Right lobe of liver (tissue), 6 donors: Measurements from ENCODE around the gene AGBL3. TPM values are rescaled to one million over a fixed set of nuclear protein-coding genes. Genes with fewer than 3 reads are reported as not detected.
A peak's percentile ranks its signal among the peaks of the same experiment; 100 is the strongest.

Experiments
- ATAC-seq, 4 donors: fragments of 200-7000 bp; cut with Tn5 transposase; one replicate each; pipeline ENCODE4 v1.9.1; 2020; ENCODE audit warnings: mild to moderate bottlenecking in 4 of 4, moderate library complexity in 4 of 4
- DNase-seq, 3 donors: peaks; one replicate each; pipeline ENCODE4 v3.0.0-alpha.2; 2020
- H3K27ac ChIP-seq, 3 donors: fragments of 200-600 bp; one replicate each; pipeline ENCODE4 v1.8.0; 2022
- H3K27me3 ChIP-seq, 2 donors: fragments of 200-600 bp; one replicate each; pipeline ENCODE4 v1.8.0; 2022
- H3K36me3 ChIP-seq, 4 donors: fragments of 200-600 bp; sonication (generic) in 1 of 4; one replicate each; pipeline versions ENCODE4 v1.5.1 to v1.8.0; 2017 to 2022; ENCODE audit warnings: control low read depth in 1 of 4
- H3K4me1 ChIP-seq, 4 donors: fragments of 200-600 bp; sonication (generic) in 1 of 4; one replicate each; pipeline versions ENCODE4 v1.5.1 to v1.8.0; 2017 to 2022; ENCODE audit warnings: control low read depth in 1 of 4
- H3K4me3 ChIP-seq, 3 donors: fragments of 200-600 bp; one replicate each; pipeline ENCODE4 v1.8.0; 2022
- H3K9me3 ChIP-seq, 4 donors: fragments of 200-600 bp; sonication (generic) in 1 of 4; one replicate each; pipeline versions ENCODE4 v1.5.1 to v1.8.0; 2017 to 2022; ENCODE audit warnings: control low read depth in 1 of 4
- POLR2A ChIP-seq: fragments of 450-650 bp; IDR thresholded peaks from one replicate; pipeline ENCODE4 v1.6.1; 2017; ENCODE audit warnings: antibody characterized with exemption, mild to moderate bottlenecking
- WGBS: methylation state at CpG from one replicate; pipeline ENCODE4 v1.1.6; 2018; ENCODE audit warnings: low coverage, low lambda C conversion rate; ENCODE audit not compliant: insufficient coverage; ENCODE audit errors: missing lambda C conversion rate; 5-methylcytosine and 5-hydroxymethylcytosine counted together
- intact Hi-C, 2 donors: fragments of 100-400 bp; cut with DNase I; formaldehyde crosslinking; loops; one replicate each; pipeline versions ENCODE4 v1.11.2 to v1.14.1; 2022
- total RNA-seq, 6 experiments: library from RNA; depleted of rRNA in 2 of 6; stranded (reverse); fragments of >200 nt in 2 of 6; fragmentation: NEBNext Ultra II Directional in 3 of 6; extraction: Animal tissue kit (Norgen Biotek cat#: 25700) in 3 of 6; gene quantifications; one replicate each; pipeline versions ENCODE4 v1.1.0 to v1.2.4, GENCODE V29; 2016 to 2023
- TF ChIP-seq, protein P1 (sequence below), 4 donors: fragments of 200-600 bp in 3 of 4; fragments of 450-650 bp in 1 of 4; IDR thresholded peaks; one replicate each; pipeline versions ENCODE4 v1.5.1 to v1.8.0; 2016 to 2022; ENCODE audit warnings: antibody characterized with exemption in 4 of 4, mild to moderate bottlenecking in 2 of 4
- donor health status: DM: no; HTN: yes; CAD: no.
- donor health status: DM: no; HTN: no; CAD: no.
- donor health status: DM: no; HTN: no; CAD: no.
- donor health status: DM: no; HTN: yes; CAD: no.
- donor health status: DM: no; HTN: yes; CAD: no.

The AGBL3 gene
- total RNA-seq, 6 experiments from 2014 or later = 1.2 to 3.5 (median 2.2) TPM

DNA sequence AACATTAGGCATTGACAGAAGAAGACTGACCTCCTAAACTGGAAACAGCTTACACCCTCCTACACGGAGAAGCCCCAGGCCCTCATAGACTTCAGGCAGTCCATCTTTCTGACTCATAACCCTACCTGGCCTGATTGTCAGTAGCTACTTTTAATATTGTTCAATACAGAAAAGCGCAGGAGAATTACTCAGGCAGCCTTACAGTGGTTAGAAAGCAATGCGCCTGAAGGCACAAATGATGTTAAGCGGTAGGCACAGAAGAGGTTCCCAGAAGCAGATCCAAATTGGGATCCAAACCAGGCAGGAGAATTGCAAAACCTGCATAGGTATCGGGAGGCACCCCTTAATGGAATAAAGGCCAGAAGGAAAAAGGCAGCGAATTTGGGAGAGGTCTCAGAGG is 189.6 kb downstream of the AGBL3 start:
- peaks cover 0 to 3% (median 0%) of the 10 kb centered on the region in 4 donors for H3K36me3 ChIP-seq
- H3K9me3 ChIP-seq = no peaks in the 10 kb centered on the region
- WGBS = 100% methylated on average over 6 of the region's 6 CpGs
- intact Hi-C loops = no loop called here
- no peak for ATAC-seq
- H3K27me3 ChIP-seq = no peaks in the 10 kb centered on the region
- no peak overlapping the region for H3K4me3 ChIP-seq
- TF ChIP-seq POLR2A = no peak
- TF ChIP-seq, protein P1, sequence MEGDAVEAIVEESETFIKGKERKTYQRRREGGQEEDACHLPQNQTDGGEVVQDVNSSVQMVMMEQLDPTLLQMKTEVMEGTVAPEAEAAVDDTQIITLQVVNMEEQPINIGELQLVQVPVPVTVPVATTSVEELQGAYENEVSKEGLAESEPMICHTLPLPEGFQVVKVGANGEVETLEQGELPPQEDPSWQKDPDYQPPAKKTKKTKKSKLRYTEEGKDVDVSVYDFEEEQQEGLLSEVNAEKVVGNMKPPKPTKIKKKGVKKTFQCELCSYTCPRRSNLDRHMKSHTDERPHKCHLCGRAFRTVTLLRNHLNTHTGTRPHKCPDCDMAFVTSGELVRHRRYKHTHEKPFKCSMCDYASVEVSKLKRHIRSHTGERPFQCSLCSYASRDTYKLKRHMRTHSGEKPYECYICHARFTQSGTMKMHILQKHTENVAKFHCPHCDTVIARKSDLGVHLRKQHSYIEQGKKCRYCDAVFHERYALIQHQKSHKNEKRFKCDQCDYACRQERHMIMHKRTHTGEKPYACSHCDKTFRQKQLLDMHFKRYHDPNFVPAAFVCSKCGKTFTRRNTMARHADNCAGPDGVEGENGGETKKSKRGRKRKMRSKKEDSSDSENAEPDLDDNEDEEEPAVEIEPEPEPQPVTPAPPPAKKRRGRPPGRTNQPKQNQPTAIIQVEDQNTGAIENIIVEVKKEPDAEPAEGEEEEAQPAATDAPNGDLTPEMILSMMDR (IDR thresholded peaks at IDR 0.05) = no peak
- H3K4me1 ChIP-seq = peaks cover 0 to 6% (median 0%) of the 10 kb centered on the region in 4 donors
- DNase-seq = no peak
- H3K27ac ChIP-seq = no peak overlapping the region

DNA sequence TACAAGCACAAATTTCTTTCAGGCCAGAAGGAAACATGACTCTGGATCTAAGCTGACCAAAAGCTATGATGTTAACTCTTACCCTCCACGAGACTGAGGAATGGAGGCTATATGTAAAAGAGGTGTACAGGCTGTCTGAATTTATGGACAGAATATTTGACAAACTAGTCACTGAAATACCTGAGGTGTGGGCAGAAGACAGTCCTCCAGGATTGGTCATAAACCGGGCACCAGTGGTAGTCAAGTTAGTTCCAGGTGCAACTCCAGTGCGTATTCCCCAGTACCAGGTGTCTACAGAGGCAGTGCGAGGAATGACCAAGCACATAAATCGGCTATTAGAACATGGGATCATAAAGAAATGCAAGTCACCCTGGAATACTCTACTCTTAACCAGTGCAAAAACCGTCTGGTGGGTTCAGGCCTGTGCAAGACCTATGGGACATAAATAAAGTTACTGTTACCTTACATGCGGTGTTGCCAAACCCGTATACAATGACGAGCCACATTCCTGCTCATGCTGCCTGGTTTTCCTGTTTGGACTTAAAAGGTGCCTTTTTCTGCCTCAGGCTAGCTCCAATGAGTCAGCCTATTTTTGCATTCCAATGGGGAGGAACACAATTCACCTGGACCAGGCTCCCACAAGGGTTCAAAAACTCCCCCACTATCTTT is 190.9 kb downstream of the AGBL3 start:
- no peak overlapping the region for H3K27ac ChIP-seq
- H3K27me3 ChIP-seq = no peaks in the 10 kb centered on the region
- peaks cover 0 to 3% (median 0%) of the 10 kb centered on the region in 4 donors for H3K36me3 ChIP-seq
- 98% methylated on average over 9 of the region's 9 CpGs for WGBS
- DNase-seq = no peak
- intact Hi-C loops = no loop called here
- no peak overlapping the region for H3K4me3 ChIP-seq
- no peaks in the 10 kb centered on the region for H3K9me3 ChIP-seq
- TF ChIP-seq, protein P1 (IDR thresholded peaks at IDR 0.05) = no peak
- TF ChIP-seq POLR2A = no peak
- H3K4me1 ChIP-seq = no peaks in the 10 kb centered on the region
- ATAC-seq = no peak

DNA sequence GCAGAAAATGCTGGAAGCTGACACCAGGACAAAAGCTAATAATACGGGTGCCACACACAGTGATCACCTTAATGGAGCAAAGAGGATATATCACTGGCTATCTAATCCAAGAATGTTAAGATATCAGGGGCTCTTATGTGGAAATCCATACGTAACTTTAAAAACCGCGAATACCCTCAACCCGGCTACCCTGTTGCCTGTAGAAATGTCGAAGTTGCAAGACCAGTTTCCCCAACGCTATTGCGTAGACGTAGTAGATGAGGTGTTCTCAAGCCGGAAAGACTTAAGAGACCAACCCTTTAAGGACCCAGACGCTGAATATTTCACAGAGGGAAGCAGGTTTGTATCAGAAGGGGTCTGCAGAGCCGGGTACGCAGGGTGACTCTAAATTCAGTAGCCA is 192.1 kb downstream of the AGBL3 start:
- ATAC-seq = no peak
- Histone ChIP-seq H3K4me1 (no peaks in the 10 kb centered on the region), H3K36me3 (peaks cover 0 to 3% (median 0%) of the 10 kb centered on the region in 4 donors), H3K27me3 (no peaks in the 10 kb centered on the region), H3K27ac (no peak overlapping the region), H3K9me3 (no peaks in the 10 kb centered on the region), H3K4me3 (no peak overlapping the region)
- WGBS = 84% methylated on average over 13 of the region's 13 CpGs
- intact Hi-C loops = no loop called here
- TF ChIP-seq, protein P1 (IDR thresholded peaks at IDR 0.05) = no peak
- no peak for TF ChIP-seq POLR2A
- no peak for DNase-seq

DNA sequence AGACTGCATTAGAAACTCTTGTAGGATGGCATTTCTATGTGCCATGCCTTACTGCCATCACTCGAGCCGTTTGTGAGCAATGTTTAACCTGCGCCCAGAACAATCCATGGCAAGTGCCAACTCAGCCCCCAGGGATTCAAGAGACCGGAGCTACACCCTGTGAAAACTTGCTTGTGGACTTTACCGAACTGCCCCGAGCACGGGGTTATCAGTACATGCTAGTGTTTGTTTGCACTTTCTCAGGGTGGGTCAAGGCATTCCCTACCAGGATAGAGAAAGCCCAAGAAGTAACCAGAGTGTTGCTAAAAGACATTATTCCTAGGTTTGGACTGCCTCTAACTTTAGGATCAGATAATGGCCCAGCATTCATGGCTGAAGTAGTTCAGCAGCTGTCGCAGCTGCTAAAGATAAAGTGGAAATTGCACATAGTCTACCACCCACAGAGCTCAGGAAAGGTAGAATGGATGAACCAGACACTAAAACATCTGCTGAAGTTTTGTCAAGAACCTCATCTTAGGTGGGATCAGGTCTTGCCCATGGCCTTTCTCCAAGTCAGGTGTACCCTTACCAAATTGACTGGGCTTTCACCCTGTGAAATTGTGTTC is 193.1 kb downstream of the AGBL3 start:
- Histone ChIP-seq H3K27me3 (no peaks in the 10 kb centered on the region), H3K27ac (no peak overlapping the region), H3K4me3 (no peak overlapping the region), H3K9me3 (no peaks in the 10 kb centered on the region), H3K36me3 (peaks cover 0 to 8% (median 1%) of the 10 kb centered on the region in 4 donors), H3K4me1 (no peaks in the 10 kb centered on the region)
- peak in 3 of 4 donors; percentile 33 to 40 (median 38) for ATAC-seq
- intact Hi-C loops = no loop called here
- no peak for DNase-seq
- TF ChIP-seq POLR2A = no peak
- TF ChIP-seq, protein P1 (IDR thresholded peaks at IDR 0.05) = no peak
- 94% methylated on average over 2 of the region's 8 CpGs for WGBS
